GM23338 (cell line): ENCODE results near the gene RAB40B.

Source experiments
- EZH2 ChIP-seq: fragments of 200-600 bp; sonication (generic); IDR thresholded peaks from one replicate; pipeline ENCODE4 v1.8.0; 2017; ENCODE audit warnings: antibody characterized with exemption, mild to moderate bottlenecking, low read depth; ENCODE audit not compliant: unreplicated experiment
- EZH2phosphoT487 ChIP-seq: fragments of 200-600 bp; sonication (generic); IDR thresholded peaks from one replicate; pipeline ENCODE4 v1.8.1; 2018; ENCODE audit warnings: antibody characterized with exemption; ENCODE audit not compliant: unreplicated experiment
- JUNB ChIP-seq: IDR thresholded peaks from one replicate; pipeline ENCODE4 v1.6.1; 2016; ENCODE audit warnings: antibody characterized with exemption; ENCODE audit not compliant: unreplicated experiment
- POLR2AphosphoS5 ChIP-seq: IDR thresholded peaks from 2 replicates; pipeline ENCODE4 v1.6.1; 2016; ENCODE audit warnings: antibody characterized with exemption, low read depth
- STAT1 ChIP-seq: IDR thresholded peaks from one replicate; pipeline ENCODE4 v1.6.1; 2016; ENCODE audit warnings: antibody characterized with exemption; ENCODE audit not compliant: unreplicated experiment
- ZNF114 ChIP-seq: fragments of 250-450 bp; sonication (Bioruptor Pico); IDR thresholded peaks from 2 replicates; pipeline ENCODE4 v1.5.0; 2020; ENCODE audit warnings: mild to moderate bottlenecking, moderate library complexity
- TF ChIP-seq, protein P1 (sequence below), 2 experiments: fragments of 200-600 bp in 1 of 2; sonication (generic) in 1 of 2; conservative IDR thresholded peaks; 2 replicates each; pipeline versions ENCODE4 v1.5.1 to v1.6.1; 2016 to 2017; ENCODE audit warnings: antibody characterized with exemption in 2 of 2, low read depth in 2 of 2, mild to moderate bottlenecking in 2 of 2, moderate library complexity in 1 of 2
- TF ChIP-seq, protein P2 (sequence below): IDR thresholded peaks from one replicate; pipeline ENCODE4 v1.6.1; 2018; ENCODE audit warnings: antibody characterized with exemption; ENCODE audit not compliant: unreplicated experiment
- TF ChIP-seq, protein P3 (sequence below): IDR thresholded peaks from 2 replicates; pipeline ENCODE4 v1.6.1; 2016; ENCODE audit warnings: antibody characterized with exemption

DNA sequence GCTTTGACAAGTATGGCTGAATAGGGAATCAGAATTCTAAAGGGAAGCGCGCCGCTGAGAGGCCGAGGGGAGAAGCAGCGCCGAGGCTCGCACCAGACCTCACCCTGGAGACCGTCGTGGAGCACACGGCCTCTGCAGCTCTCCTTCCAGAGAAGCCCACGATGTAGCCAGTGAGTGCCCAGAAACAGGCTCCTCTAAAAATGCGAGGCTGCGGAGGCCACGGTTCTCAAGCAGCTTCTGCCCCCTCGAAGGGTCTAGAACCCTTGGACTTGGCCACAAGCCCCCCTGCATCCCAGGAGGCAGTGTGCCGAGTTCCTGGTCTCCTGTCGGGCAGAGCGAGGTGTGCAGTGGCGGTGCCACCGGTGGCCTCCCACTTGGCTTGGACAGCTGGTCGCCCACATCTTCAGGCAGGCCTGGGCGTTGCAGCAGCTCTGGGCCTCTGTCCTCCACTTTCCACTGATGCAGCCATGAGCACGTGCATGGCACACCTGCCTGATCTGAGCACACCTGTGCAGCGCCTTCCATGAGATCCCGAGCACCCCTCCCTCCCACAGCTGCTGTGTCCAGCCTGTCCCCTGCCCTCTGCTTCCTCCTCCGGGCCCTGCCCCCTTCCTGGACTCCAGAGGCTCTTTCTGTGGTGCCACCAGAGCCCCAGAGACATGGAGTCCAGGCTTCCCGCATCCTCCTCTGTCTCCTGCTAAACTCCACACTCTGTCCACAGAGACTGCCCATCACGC lies 31.4 kb downstream of the RAB40B start:
- no peak for TF ChIP-seq EZH2phosphoT487
- no peak for TF ChIP-seq EZH2
- TF ChIP-seq, protein P1, sequence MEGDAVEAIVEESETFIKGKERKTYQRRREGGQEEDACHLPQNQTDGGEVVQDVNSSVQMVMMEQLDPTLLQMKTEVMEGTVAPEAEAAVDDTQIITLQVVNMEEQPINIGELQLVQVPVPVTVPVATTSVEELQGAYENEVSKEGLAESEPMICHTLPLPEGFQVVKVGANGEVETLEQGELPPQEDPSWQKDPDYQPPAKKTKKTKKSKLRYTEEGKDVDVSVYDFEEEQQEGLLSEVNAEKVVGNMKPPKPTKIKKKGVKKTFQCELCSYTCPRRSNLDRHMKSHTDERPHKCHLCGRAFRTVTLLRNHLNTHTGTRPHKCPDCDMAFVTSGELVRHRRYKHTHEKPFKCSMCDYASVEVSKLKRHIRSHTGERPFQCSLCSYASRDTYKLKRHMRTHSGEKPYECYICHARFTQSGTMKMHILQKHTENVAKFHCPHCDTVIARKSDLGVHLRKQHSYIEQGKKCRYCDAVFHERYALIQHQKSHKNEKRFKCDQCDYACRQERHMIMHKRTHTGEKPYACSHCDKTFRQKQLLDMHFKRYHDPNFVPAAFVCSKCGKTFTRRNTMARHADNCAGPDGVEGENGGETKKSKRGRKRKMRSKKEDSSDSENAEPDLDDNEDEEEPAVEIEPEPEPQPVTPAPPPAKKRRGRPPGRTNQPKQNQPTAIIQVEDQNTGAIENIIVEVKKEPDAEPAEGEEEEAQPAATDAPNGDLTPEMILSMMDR (conservative IDR thresholded peaks at IDR 0.05; ENCODE audit: low read depth in 2 of 2) = no peak
- TF ChIP-seq POLR2AphosphoS5 = no peak
- no peak for TF ChIP-seq JUNB
- TF ChIP-seq, protein P2, sequence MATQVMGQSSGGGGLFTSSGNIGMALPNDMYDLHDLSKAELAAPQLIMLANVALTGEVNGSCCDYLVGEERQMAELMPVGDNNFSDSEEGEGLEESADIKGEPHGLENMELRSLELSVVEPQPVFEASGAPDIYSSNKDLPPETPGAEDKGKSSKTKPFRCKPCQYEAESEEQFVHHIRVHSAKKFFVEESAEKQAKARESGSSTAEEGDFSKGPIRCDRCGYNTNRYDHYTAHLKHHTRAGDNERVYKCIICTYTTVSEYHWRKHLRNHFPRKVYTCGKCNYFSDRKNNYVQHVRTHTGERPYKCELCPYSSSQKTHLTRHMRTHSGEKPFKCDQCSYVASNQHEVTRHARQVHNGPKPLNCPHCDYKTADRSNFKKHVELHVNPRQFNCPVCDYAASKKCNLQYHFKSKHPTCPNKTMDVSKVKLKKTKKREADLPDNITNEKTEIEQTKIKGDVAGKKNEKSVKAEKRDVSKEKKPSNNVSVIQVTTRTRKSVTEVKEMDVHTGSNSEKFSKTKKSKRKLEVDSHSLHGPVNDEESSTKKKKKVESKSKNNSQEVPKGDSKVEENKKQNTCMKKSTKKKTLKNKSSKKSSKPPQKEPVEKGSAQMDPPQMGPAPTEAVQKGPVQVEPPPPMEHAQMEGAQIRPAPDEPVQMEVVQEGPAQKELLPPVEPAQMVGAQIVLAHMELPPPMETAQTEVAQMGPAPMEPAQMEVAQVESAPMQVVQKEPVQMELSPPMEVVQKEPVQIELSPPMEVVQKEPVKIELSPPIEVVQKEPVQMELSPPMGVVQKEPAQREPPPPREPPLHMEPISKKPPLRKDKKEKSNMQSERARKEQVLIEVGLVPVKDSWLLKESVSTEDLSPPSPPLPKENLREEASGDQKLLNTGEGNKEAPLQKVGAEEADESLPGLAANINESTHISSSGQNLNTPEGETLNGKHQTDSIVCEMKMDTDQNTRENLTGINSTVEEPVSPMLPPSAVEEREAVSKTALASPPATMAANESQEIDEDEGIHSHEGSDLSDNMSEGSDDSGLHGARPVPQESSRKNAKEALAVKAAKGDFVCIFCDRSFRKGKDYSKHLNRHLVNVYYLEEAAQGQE = no peak
- TF ChIP-seq, protein P3, sequence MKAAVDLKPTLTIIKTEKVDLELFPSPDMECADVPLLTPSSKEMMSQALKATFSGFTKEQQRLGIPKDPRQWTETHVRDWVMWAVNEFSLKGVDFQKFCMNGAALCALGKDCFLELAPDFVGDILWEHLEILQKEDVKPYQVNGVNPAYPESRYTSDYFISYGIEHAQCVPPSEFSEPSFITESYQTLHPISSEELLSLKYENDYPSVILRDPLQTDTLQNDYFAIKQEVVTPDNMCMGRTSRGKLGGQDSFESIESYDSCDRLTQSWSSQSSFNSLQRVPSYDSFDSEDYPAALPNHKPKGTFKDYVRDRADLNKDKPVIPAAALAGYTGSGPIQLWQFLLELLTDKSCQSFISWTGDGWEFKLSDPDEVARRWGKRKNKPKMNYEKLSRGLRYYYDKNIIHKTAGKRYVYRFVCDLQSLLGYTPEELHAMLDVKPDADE = no peak
- TF ChIP-seq ZNF114 (CRISPR knock-in tag) = no peak
- no peak for TF ChIP-seq STAT1
